ENCODE measurements around the gene GDI1.
"Not testable (repeated sequence)": the region's sequence is repeated elsewhere in the genome, so short reads cannot be mapped to it uniquely, and the experiment has no call there.

Gene GDI1

DNA sequence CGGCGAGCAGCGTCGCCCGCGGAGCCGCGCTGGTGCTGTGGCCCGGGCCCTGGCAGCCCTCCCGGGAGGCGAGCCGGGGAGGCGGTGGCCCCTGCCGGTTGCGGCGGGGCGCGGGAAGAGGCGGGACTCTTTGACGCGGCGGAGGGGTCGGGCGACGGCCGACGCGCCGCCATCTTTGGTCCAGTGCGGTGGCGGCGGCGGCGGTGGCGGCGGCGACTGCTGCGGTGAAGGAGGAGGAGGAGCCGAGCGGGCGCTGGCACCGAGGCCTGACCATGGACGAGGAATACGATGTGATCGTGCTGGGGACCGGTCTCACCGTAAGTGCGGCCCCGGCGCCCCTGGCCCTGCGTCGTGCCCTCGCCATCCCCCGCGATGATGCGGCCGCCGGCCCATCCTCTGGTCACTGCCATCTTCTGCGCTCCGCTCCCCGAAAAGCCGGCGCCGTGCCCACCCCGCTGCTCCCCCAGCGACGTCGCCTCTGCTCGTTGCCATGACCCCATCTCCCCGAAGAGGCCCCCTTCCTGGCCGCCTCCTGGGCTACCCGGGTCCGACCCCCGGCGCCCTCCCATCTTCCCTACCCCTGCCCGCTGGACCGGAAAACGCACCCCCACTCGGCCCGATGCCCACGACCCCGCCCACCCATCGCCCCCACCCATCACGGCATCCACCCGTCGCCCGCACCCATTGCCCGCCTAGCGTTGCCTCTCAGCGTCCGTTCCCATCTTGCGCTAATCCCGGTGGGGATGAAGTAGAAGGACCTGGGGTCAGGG, at the start of gene GDI1:
Gene GDI1 (plus strand): TSS at position 172 of the 770 bp plus-strand sequence. CDS start 101 bp downstream, at position 273.
- H3K27me3 ChIP-seq (ENCODE audit: control insufficient read depth in 2 of 2, insufficient read depth in 2 of 2, low read length in 2 of 2), result peaks cover 0 to 3% of the 10 kb centered on the region in 2 donors
- peaks cover 4 to 15% of the 10 kb centered on the region in 2 donors for H3K36me3 ChIP-seq (ENCODE audit: control insufficient read depth in 2 of 2, insufficient read depth in 2 of 2, low read length in 2 of 2)
- peak within 1 kb of the TSS; percentile 69 to 77 for H3K4me3 ChIP-seq (ENCODE audit: low read length in 2 of 2)
- peak within 1 kb of the TSS; percentile 62 to 65 for H3K27ac ChIP-seq (ENCODE audit: low read depth in 2 of 2, low read length in 2 of 2)
- H3K9me3 ChIP-seq (ENCODE audit: control insufficient read depth in 2 of 2, low read length in 2 of 2), result no peaks in the 10 kb centered on the region
- peak within 1 kb of the TSS; percentile 41 to 75 for H3K9ac ChIP-seq (ENCODE audit: low read depth in 1 of 2, low read length in 2 of 2)
- peaks cover 0 to 2% of the 10 kb centered on the region in 2 donors for H3K4me1 ChIP-seq (ENCODE audit: control insufficient read depth in 2 of 2, insufficient read depth in 2 of 2, low read length in 2 of 2)

DNA sequence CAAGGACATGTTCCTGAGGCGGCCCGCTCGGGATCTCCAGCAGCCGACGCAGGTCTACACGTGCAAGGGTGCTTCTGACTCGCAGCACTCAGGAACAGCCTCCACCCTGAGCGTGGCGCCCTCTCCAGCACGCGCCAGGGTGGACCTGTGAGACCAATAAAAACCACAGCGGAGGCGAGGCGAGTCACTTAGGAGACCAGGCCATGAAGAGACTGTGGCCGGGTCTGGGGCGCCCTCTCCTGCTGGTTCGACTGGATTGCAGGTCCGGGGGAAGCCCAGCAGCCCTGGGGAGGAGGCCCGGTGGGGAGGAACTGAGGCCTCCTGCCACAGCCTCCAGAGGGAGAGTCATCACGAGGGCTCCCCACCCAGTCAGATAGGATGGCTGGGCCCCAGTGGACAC, 48.9 kb upstream of the GDI1 start:
- not testable (repeated sequence) for H3K36me3 ChIP-seq (ENCODE audit: control insufficient read depth in 2 of 2, insufficient read depth in 2 of 2, low read length in 2 of 2); H3K9me3 ChIP-seq (ENCODE audit: control insufficient read depth in 2 of 2, low read length in 2 of 2); H3K9ac ChIP-seq (ENCODE audit: low read depth in 1 of 2, low read length in 2 of 2); H3K4me3 ChIP-seq (ENCODE audit: low read length in 2 of 2); H3K27ac ChIP-seq (ENCODE audit: low read depth in 2 of 2, low read length in 2 of 2); H3K4me1 ChIP-seq (ENCODE audit: control insufficient read depth in 2 of 2, insufficient read depth in 2 of 2, low read length in 2 of 2); H3K27me3 ChIP-seq (ENCODE audit: control insufficient read depth in 2 of 2, insufficient read depth in 2 of 2, low read length in 2 of 2)

GRCh38 chrX:154388649-154389048, 48.3 kb upstream of the GDI1 start:
- H3K4me3 ChIP-seq (ENCODE audit: low read length in 2 of 2); H3K4me1 ChIP-seq (ENCODE audit: control insufficient read depth in 2 of 2, insufficient read depth in 2 of 2, low read length in 2 of 2); H3K9ac ChIP-seq (ENCODE audit: low read depth in 1 of 2, low read length in 2 of 2); H3K36me3 ChIP-seq (ENCODE audit: control insufficient read depth in 2 of 2, insufficient read depth in 2 of 2, low read length in 2 of 2); H3K27ac ChIP-seq (ENCODE audit: low read depth in 2 of 2, low read length in 2 of 2); H3K9me3 ChIP-seq (ENCODE audit: control insufficient read depth in 2 of 2, low read length in 2 of 2); H3K27me3 ChIP-seq (ENCODE audit: control insufficient read depth in 2 of 2, insufficient read depth in 2 of 2, low read length in 2 of 2): not testable (repeated sequence)

GRCh38 chrX:154389812-154390747, 46.9 kb upstream of the GDI1 start:
- not testable (repeated sequence) for H3K36me3 ChIP-seq (ENCODE audit: control insufficient read depth in 2 of 2, insufficient read depth in 2 of 2, low read length in 2 of 2); H3K4me3 ChIP-seq (ENCODE audit: low read length in 2 of 2); H3K9ac ChIP-seq (ENCODE audit: low read depth in 1 of 2, low read length in 2 of 2); H3K27me3 ChIP-seq (ENCODE audit: control insufficient read depth in 2 of 2, insufficient read depth in 2 of 2, low read length in 2 of 2); H3K9me3 ChIP-seq (ENCODE audit: control insufficient read depth in 2 of 2, low read length in 2 of 2); H3K4me1 ChIP-seq (ENCODE audit: control insufficient read depth in 2 of 2, insufficient read depth in 2 of 2, low read length in 2 of 2)
- peak overlapping the region in 1 of 2 donors; percentile 38 for H3K27ac ChIP-seq (ENCODE audit: low read depth in 2 of 2, low read length in 2 of 2)

- not testable (repeated sequence) for H3K4me3 ChIP-seq (ENCODE audit: low read length in 2 of 2); H3K27ac ChIP-seq (ENCODE audit: low read depth in 2 of 2, low read length in 2 of 2); H3K9ac ChIP-seq (ENCODE audit: low read depth in 1 of 2, low read length in 2 of 2); H3K27me3 ChIP-seq (ENCODE audit: control insufficient read depth in 2 of 2, insufficient read depth in 2 of 2, low read length in 2 of 2); H3K9me3 ChIP-seq (ENCODE audit: control insufficient read depth in 2 of 2, low read length in 2 of 2)
- H3K36me3 ChIP-seq (ENCODE audit: control insufficient read depth in 2 of 2, insufficient read depth in 2 of 2, low read length in 2 of 2), result peaks cover 19 to 21% of the 10 kb centered on the region in 2 donors
- H3K4me1 ChIP-seq (ENCODE audit: control insufficient read depth in 2 of 2, insufficient read depth in 2 of 2, low read length in 2 of 2), result peaks cover 9 to 12% of the 10 kb centered on the region in 2 donors
Observed at GRCh38 chrX:154396363-154396762, 40.6 kb upstream of the GDI1 start.

GRCh38 chrX:154396973-154397887, 39.7 kb upstream of the GDI1 start:
- no peaks in the 10 kb centered on the region for H3K27me3 ChIP-seq (ENCODE audit: control insufficient read depth in 2 of 2, insufficient read depth in 2 of 2, low read length in 2 of 2)
- H3K4me3 ChIP-seq (ENCODE audit: low read length in 2 of 2), result peak overlapping the region; percentile 78 to 92
- peaks cover 19 to 21% of the 10 kb centered on the region in 2 donors for H3K36me3 ChIP-seq (ENCODE audit: control insufficient read depth in 2 of 2, insufficient read depth in 2 of 2, low read length in 2 of 2)
- H3K4me1 ChIP-seq (ENCODE audit: control insufficient read depth in 2 of 2, insufficient read depth in 2 of 2, low read length in 2 of 2), result peaks cover 9 to 12% of the 10 kb centered on the region in 2 donors
- no peaks in the 10 kb centered on the region for H3K9me3 ChIP-seq (ENCODE audit: control insufficient read depth in 2 of 2, low read length in 2 of 2)
- peak overlapping the region; percentile 97 to 99 for H3K9ac ChIP-seq (ENCODE audit: low read depth in 1 of 2, low read length in 2 of 2)
- H3K27ac ChIP-seq (ENCODE audit: low read depth in 2 of 2, low read length in 2 of 2), result peak overlapping the region; percentile 99

GRCh38 chrX:154397888-154398667, 38.9 kb upstream of the GDI1 start, which contains the start of gene RPL10:
TSS of gene RPL10 (plus strand) at chrX:154398377. CDS start at chrX:154398520, 143 bp downstream.
- H3K4me1 ChIP-seq (ENCODE audit: control insufficient read depth in 2 of 2, insufficient read depth in 2 of 2, low read length in 2 of 2), result peaks cover 9 to 12% of the 10 kb centered on the region in 2 donors
- H3K9ac ChIP-seq (ENCODE audit: low read depth in 1 of 2, low read length in 2 of 2), result peak within 1 kb of the TSS; percentile 97 to 99
- peaks cover 19 to 22% of the 10 kb centered on the region in 2 donors for H3K36me3 ChIP-seq (ENCODE audit: control insufficient read depth in 2 of 2, insufficient read depth in 2 of 2, low read length in 2 of 2)
- H3K27me3 ChIP-seq (ENCODE audit: control insufficient read depth in 2 of 2, insufficient read depth in 2 of 2, low read length in 2 of 2), result no peaks in the 10 kb centered on the region
- peak within 1 kb of the TSS; percentile 99 for H3K27ac ChIP-seq (ENCODE audit: low read depth in 2 of 2, low read length in 2 of 2)
- H3K4me3 ChIP-seq (ENCODE audit: low read length in 2 of 2), result peak within 1 kb of the TSS; percentile 88 to 92
- no peaks in the 10 kb centered on the region for H3K9me3 ChIP-seq (ENCODE audit: control insufficient read depth in 2 of 2, low read length in 2 of 2)

DNA sequence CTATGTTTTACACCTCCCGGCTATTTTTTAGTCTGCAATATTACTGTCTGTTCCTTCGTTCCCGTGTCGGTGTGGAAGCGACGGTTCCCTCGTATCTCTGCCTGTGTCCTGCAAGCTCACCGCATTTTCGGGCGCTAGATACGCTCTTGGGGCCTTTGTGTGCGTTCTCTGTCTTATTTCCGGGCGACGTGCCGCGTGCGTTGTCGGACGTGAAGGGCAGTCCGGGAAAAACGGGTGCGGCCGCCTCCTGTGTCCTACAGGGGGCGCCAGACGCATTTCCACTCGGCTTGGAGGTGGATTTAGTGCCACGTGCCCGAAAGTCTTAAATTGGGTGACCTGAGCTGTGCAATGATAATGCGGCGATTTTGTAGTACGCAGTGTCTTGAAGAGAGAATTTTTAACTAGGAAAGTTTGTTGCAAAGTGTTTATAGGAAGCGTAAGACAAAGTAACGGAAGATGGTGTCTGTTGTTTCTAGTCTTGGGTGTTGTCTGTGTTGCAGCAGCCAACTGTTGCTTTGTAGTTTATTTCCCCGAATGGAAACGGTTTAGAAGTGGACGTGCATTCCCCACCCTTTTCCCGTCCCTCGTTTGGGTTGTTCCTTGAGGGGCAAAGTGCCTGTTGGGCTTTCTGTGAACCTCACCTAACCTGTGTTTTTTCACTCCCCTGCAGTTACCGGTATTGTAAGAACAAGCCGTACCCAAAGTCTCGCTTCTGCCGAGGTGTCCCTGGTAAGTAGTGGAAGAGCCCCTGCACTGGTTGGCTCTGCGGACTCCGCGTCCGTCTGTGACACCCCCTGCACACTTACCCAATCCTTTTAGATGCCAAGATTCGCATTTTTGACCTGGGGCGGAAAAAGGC, 38.1 kb upstream of the GDI1 start:
- peak overlapping the region; percentile 88 to 92 for H3K4me3 ChIP-seq (ENCODE audit: low read length in 2 of 2)
- no peaks in the 10 kb centered on the region for H3K9me3 ChIP-seq (ENCODE audit: control insufficient read depth in 2 of 2, low read length in 2 of 2)
- peaks cover 19 to 24% of the 10 kb centered on the region in 2 donors for H3K36me3 ChIP-seq (ENCODE audit: control insufficient read depth in 2 of 2, insufficient read depth in 2 of 2, low read length in 2 of 2)
- peak overlapping the region; percentile 99 for H3K27ac ChIP-seq (ENCODE audit: low read depth in 2 of 2, low read length in 2 of 2)
- H3K4me1 ChIP-seq (ENCODE audit: control insufficient read depth in 2 of 2, insufficient read depth in 2 of 2, low read length in 2 of 2), result peaks cover 9 to 12% of the 10 kb centered on the region in 2 donors
- no peaks in the 10 kb centered on the region for H3K27me3 ChIP-seq (ENCODE audit: control insufficient read depth in 2 of 2, insufficient read depth in 2 of 2, low read length in 2 of 2)
- peak overlapping the region; percentile 97 to 99 for H3K9ac ChIP-seq (ENCODE audit: low read depth in 1 of 2, low read length in 2 of 2)
